HepG2 (cell line): ENCODE measurements around the gene ZNF254. TPM values are rescaled to one million over a fixed set of nuclear protein-coding genes. Genes with fewer than 3 reads are reported as not detected.

Experiments used
- CBFB ChIP-seq: sonication (generic); formaldehyde crosslinking; IDR thresholded peaks from 2 replicates; pipeline ENCODE4 v1.4.0; 2020; ENCODE audit warnings: missing genetic modification reagents
- ETV6 ChIP-seq: sonication (generic); formaldehyde crosslinking; conservative IDR thresholded peaks from 2 replicates; pipeline ENCODE4 v1.4.0; 2020; ENCODE audit warnings: missing genetic modification reagents
- FOSL1 ChIP-seq: sonication (generic); formaldehyde crosslinking; IDR thresholded peaks from 2 replicates; pipeline ENCODE4 v1.9.0; 2021; ENCODE audit warnings: missing genetic modification reagents, borderline replicate concordance
- HBP1 ChIP-seq: IDR thresholded peaks from 2 replicates; pipeline ENCODE4 v1.6.1; 2016; ENCODE audit warnings: low read depth, control low read depth
- HES4 ChIP-seq: sonication (generic); formaldehyde crosslinking; IDR thresholded peaks from 2 replicates; pipeline ENCODE4 v1.9.0; 2021; ENCODE audit warnings: mild to moderate bottlenecking, missing genetic modification reagents, borderline replicate concordance
- HNRNPH1 ChIP-seq: fragments of 200-400 bp; formaldehyde crosslinking; optimal IDR thresholded peaks from 2 replicates; pipeline ENCODE3; 2017; ENCODE audit warnings: mild to moderate bottlenecking, low read depth, low read length
- JUN ChIP-seq: sonication (generic); formaldehyde crosslinking; IDR thresholded peaks from 2 replicates; pipeline ENCODE4 v1.4.0; 2020; ENCODE audit warnings: mild to moderate bottlenecking, missing genetic modification reagents
- MAFF ChIP-seq: IDR thresholded peaks from 2 replicates; pipeline ENCODE4 v1.6.1; 2011; ENCODE audit warnings: low read depth, low read length, improper control_type of control experiment
- MATR3 ChIP-seq: sonication (generic); formaldehyde crosslinking; IDR thresholded peaks from 2 replicates; pipeline ENCODE4 v1.4.0; 2020; ENCODE audit warnings: missing genetic modification reagents
- MLX ChIP-seq: IDR thresholded peaks from 2 replicates; pipeline ENCODE4 v1.6.1; 2016
- REPIN1 ChIP-seq: sonication (generic); formaldehyde crosslinking; IDR thresholded peaks from 2 replicates; pipeline ENCODE4 v1.8.0; 2022; ENCODE audit warnings: missing genetic modification reagents, low read depth, mild to moderate bottlenecking, borderline replicate concordance
- THRA ChIP-seq: sonication (generic); formaldehyde crosslinking; IDR thresholded peaks from 2 replicates; pipeline ENCODE4 v1.4.0; 2020; ENCODE audit warnings: missing genetic modification reagents, borderline replicate concordance
- U2AF1 ChIP-seq: fragments of 200-400 bp; formaldehyde crosslinking; optimal IDR thresholded peaks from 2 replicates; pipeline ENCODE3; 2017; ENCODE audit warnings: mild to moderate bottlenecking, low read depth, low read length
- polyA plus RNA-seq, 8 experiments: library from polyadenylated mRNA; depleted of rRNA in 3 of 8; stranded (reverse) in 7 of 8; unstranded in 1 of 8; fragments of >200 nt; fragmentation: Illumina TruSeq in 4 of 8; extraction: Trizol in 4 of 8; gene quantifications; 2 replicates each; pipeline versions ENCODE4 v1.2.1 to v1.2.3, GENCODE V29; 2011 to 2016; ENCODE audit warnings: low read depth in 4 of 8, missing spikeins in 1 of 8, mixed read lengths in 1 of 8; ENCODE audit not compliant: insufficient read depth in 1 of 8
- total RNA-seq, 5 experiments: library from RNA; depleted of rRNA; stranded (reverse); fragments of >200 nt; fragmentation: Illumina TruSeq; extraction: Trizol; gene quantifications; 2 replicates each; pipeline ENCODE4 v1.2.3, GENCODE V29; 2016; ENCODE audit warnings: low read depth in 1 of 5
- TF ChIP-seq, protein P1 (sequence below), 2 experiments: sonication (generic) in 1 of 2; formaldehyde crosslinking in 1 of 2; IDR thresholded peaks; 2 replicates each; pipeline versions ENCODE4 v1.6.1 to v1.9.0; 2014 to 2022; ENCODE audit warnings: antibody characterized with exemption in 1 of 2, borderline replicate concordance in 1 of 2, inconsistent platforms in 1 of 2, low read depth in 1 of 2, missing genetic modification reagents in 1 of 2
- TF ChIP-seq, protein P2 (sequence below): sonication (generic); formaldehyde crosslinking; IDR thresholded peaks from 2 replicates; pipeline ENCODE4 v1.4.0; 2020; ENCODE audit warnings: mild to moderate bottlenecking, missing genetic modification reagents

Gene ZNF254
- total and polyA plus RNA-seq, 2 of the 13 experiments (the other 11 are each of a cell fraction or from before 2014, with no cell fraction given): 2.6 to 4.6 TPM

- TF ChIP-seq MATR3 (CRISPR knock-in tag) (no peak), FOSL1 (CRISPR knock-in tag) (0 out of 2 replicates have a peak, but pooled peaks have one; percentile 8), REPIN1 (CRISPR knock-in tag) (no peak), HNRNPH1 (no peak), MAFF (peak; percentile 62), U2AF1 (no peak), MLX (CRISPR knock-in tag) (peak; percentile 66; the same call in 1 of the 2 replicates), JUN (no peak), ETV6 (CRISPR knock-in tag) (no peak), THRA (CRISPR knock-in tag) (no peak; the same call in 1 of the 2 replicates), HBP1 (CRISPR knock-in tag) (no peak), HES4 (CRISPR knock-in tag) (no peak), CBFB (CRISPR knock-in tag) (no peak)
- TF ChIP-seq, protein P1, sequence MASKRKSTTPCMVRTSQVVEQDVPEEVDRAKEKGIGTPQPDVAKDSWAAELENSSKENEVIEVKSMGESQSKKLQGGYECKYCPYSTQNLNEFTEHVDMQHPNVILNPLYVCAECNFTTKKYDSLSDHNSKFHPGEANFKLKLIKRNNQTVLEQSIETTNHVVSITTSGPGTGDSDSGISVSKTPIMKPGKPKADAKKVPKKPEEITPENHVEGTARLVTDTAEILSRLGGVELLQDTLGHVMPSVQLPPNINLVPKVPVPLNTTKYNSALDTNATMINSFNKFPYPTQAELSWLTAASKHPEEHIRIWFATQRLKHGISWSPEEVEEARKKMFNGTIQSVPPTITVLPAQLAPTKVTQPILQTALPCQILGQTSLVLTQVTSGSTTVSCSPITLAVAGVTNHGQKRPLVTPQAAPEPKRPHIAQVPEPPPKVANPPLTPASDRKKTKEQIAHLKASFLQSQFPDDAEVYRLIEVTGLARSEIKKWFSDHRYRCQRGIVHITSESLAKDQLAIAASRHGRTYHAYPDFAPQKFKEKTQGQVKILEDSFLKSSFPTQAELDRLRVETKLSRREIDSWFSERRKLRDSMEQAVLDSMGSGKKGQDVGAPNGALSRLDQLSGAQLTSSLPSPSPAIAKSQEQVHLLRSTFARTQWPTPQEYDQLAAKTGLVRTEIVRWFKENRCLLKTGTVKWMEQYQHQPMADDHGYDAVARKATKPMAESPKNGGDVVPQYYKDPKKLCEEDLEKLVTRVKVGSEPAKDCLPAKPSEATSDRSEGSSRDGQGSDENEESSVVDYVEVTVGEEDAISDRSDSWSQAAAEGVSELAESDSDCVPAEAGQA (IDR thresholded peaks at IDR 0.05; ENCODE audit: low read depth): no peak
- TF ChIP-seq, protein P1 (CRISPR knock-in tag; IDR thresholded peaks at IDR 0.05; ENCODE audit: borderline replicate concordance): no peak
- TF ChIP-seq, protein P2, sequence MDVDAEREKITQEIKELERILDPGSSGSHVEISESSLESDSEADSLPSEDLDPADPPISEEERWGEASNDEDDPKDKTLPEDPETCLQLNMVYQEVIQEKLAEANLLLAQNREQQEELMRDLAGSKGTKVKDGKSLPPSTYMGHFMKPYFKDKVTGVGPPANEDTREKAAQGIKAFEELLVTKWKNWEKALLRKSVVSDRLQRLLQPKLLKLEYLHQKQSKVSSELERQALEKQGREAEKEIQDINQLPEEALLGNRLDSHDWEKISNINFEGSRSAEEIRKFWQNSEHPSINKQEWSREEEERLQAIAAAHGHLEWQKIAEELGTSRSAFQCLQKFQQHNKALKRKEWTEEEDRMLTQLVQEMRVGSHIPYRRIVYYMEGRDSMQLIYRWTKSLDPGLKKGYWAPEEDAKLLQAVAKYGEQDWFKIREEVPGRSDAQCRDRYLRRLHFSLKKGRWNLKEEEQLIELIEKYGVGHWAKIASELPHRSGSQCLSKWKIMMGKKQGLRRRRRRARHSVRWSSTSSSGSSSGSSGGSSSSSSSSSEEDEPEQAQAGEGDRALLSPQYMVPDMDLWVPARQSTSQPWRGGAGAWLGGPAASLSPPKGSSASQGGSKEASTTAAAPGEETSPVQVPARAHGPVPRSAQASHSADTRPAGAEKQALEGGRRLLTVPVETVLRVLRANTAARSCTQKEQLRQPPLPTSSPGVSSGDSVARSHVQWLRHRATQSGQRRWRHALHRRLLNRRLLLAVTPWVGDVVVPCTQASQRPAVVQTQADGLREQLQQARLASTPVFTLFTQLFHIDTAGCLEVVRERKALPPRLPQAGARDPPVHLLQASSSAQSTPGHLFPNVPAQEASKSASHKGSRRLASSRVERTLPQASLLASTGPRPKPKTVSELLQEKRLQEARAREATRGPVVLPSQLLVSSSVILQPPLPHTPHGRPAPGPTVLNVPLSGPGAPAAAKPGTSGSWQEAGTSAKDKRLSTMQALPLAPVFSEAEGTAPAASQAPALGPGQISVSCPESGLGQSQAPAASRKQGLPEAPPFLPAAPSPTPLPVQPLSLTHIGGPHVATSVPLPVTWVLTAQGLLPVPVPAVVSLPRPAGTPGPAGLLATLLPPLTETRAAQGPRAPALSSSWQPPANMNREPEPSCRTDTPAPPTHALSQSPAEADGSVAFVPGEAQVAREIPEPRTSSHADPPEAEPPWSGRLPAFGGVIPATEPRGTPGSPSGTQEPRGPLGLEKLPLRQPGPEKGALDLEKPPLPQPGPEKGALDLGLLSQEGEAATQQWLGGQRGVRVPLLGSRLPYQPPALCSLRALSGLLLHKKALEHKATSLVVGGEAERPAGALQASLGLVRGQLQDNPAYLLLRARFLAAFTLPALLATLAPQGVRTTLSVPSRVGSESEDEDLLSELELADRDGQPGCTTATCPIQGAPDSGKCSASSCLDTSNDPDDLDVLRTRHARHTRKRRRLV (CRISPR knock-in tag): no peak
Measured at GRCh38 chr19:24140099-24140498, 53.1 kb downstream of the ZNF254 start (continued).
